ENCODE measurements around the gene TMEM79. TPM values are rescaled to one million over a fixed set of nuclear protein-coding genes. Genes with fewer than 3 reads are reported as not detected.
A peak's percentile ranks its signal among the peaks of the same experiment; 100 is the strongest.

Gene TMEM79
- total RNA-seq: 1 to 10 TPM; 3.9 to 4.0 TPM
- long read RNA-seq, partial matches to known transcripts: 6 of 10 reads
- long read RNA-seq, other reads (novel, unspliced or antisense): 1 of 10 reads

- ATAC-seq: peak; percentile 16
- peak; percentile 45 to 53 for DNase-seq
- intact Hi-C loops (cut with DNase I, micrococcal nuclease): no loop called here
Observed at GRCh38 chr1:156284112-156284511, at the start of gene TMEM79. Gene TMEM79, plus strand, starts transcription at chr1:156284325. Its CDS starts 902 bp downstream, at chr1:156285227.

GRCh38 chr1:156236164-156236563 is 48.0 kb upstream of the TMEM79 start:
- no peak for DNase-seq
- no peak for ATAC-seq
- intact Hi-C loops (cut with DNase I, micrococcal nuclease): no loop called here

GRCh38 chr1:156238248-156238647 is 45.9 kb upstream of the TMEM79 start:
- intact Hi-C loops (cut with DNase I, micrococcal nuclease): no loop called here
- no peak for ATAC-seq

GRCh38 chr1:156241311-156241811 is 42.8 kb upstream of the TMEM79 start:
- no peak for ATAC-seq
- no peak for DNase-seq
- intact Hi-C loops (cut with DNase I, micrococcal nuclease): no loop called here

More at GRCh38 chr1:156238248-156238647, 45.9 kb upstream of the TMEM79 start:
- DNase-seq: no peak

GRCh38 chr1:156241926-156242325 is 42.2 kb upstream of the TMEM79 start, which contains the start of gene BGLAP:
Gene BGLAP, plus strand, starts transcription at chr1:156242184. Its CDS starts 48 bp downstream, at chr1:156242232.
- no peak for DNase-seq
- no peak for ATAC-seq
- intact Hi-C loops (cut with DNase I, micrococcal nuclease): no loop called here

- DNase-seq: no peak
- intact Hi-C loops (cut with DNase I, micrococcal nuclease): no loop called here
- no peak for ATAC-seq
Observed at GRCh38 chr1:156242738-156243137, 41.4 kb upstream of the TMEM79 start.

- intact Hi-C loops (cut with DNase I, micrococcal nuclease): no loop called here
- DNase-seq: no peak
Observed at GRCh38 chr1:156244126-156244525, 40.0 kb upstream of the TMEM79 start.

GRCh38 chr1:156244712-156245111 is 39.4 kb upstream of the TMEM79 start:
- intact Hi-C loops (cut with DNase I, micrococcal nuclease): no loop called here
- ATAC-seq (no peak), DNase-seq (no peak)

More at GRCh38 chr1:156244126-156244525, 40.0 kb upstream of the TMEM79 start:
- no peak for ATAC-seq

GRCh38 chr1:156245451-156246232 is 38.5 kb upstream of the TMEM79 start:
- ATAC-seq (peak; percentile 50), DNase-seq (peak in 1 of 2 donors; percentile 53)
- intact Hi-C loops (cut with DNase I, micrococcal nuclease): no loop called here

- DNase-seq (no peak), ATAC-seq (no peak)
- intact Hi-C loops (cut with DNase I, micrococcal nuclease): no loop called here
Observed at GRCh38 chr1:156246241-156246780, 37.8 kb upstream of the TMEM79 start.

GRCh38 chr1:156246781-156247459 is 37.2 kb upstream of the TMEM79 start:
- intact Hi-C loops (cut with DNase I, micrococcal nuclease): no loop called here
- DNase-seq (peak in 1 of 2 donors; percentile 25), ATAC-seq (peak; percentile 38)

- intact Hi-C loops (cut with DNase I, micrococcal nuclease): no loop called here
- peak; percentile 37 for ATAC-seq
- DNase-seq: peak in 1 of 2 donors; percentile 29
Observed at GRCh38 chr1:156247460-156248322, 36.4 kb upstream of the TMEM79 start, which contains the start of gene PAQR6. Gene PAQR6, minus strand, starts transcription at chr1:156248056. Its CDS starts 1,325 bp downstream, at chr1:156246731.

GRCh38 chr1:156248323-156248683 is 35.8 kb upstream of the TMEM79 start:
- intact Hi-C loops (cut with DNase I, micrococcal nuclease): no loop called here
- DNase-seq: no peak
- ATAC-seq: no peak

GRCh38 chr1:156249593-156249992 is 34.5 kb upstream of the TMEM79 start:
- DNase-seq (no peak), ATAC-seq (no peak)
- intact Hi-C loops (cut with DNase I, micrococcal nuclease): no loop called here

GRCh38 chr1:156251527-156251926 is 32.6 kb upstream of the TMEM79 start:
- ATAC-seq: no peak
- DNase-seq: no peak
- intact Hi-C loops (cut with DNase I, micrococcal nuclease): no loop called here

GRCh38 chr1:156253634-156254033 is 30.5 kb upstream of the TMEM79 start:
- intact Hi-C loops (cut with DNase I, micrococcal nuclease): no loop called here
- ATAC-seq (no peak), DNase-seq (no peak)

GRCh38 chr1:156257711-156258110 is 26.4 kb upstream of the TMEM79 start:
- no peak for DNase-seq
- intact Hi-C loops (cut with DNase I, micrococcal nuclease): no loop called here
- ATAC-seq: no peak

GRCh38 chr1:156258859-156259258 is 25.3 kb upstream of the TMEM79 start:
- DNase-seq (no peak), ATAC-seq (no peak)
- intact Hi-C loops (cut with DNase I, micrococcal nuclease): no loop called here

- no peak for DNase-seq
- ATAC-seq: no peak
- intact Hi-C loops (cut with DNase I, micrococcal nuclease): no loop called here
Observed at GRCh38 chr1:156259805-156260204, 24.3 kb upstream of the TMEM79 start.
